HEK293 (cell line): ENCODE data around the gene TRIM46.

Source experiments
- AEBP2 ChIP-seq: fragments of 450-650 bp; formaldehyde crosslinking; IDR thresholded peaks from 2 replicates; pipeline ENCODE4 v1.5.1; 2016; ENCODE audit warnings: missing biosample characterization, missing genetic modification characterization, borderline replicate concordance
- CTCF ChIP-seq: fragments of 450-650 bp; formaldehyde crosslinking; IDR thresholded peaks from 2 replicates; pipeline ENCODE4 v1.5.1; 2016; ENCODE audit warnings: missing biosample characterization, missing genetic modification characterization
- HOXC10 ChIP-seq: sonication (generic); formaldehyde crosslinking; IDR thresholded peaks from 2 replicates; pipeline ENCODE4 v1.8.1; 2023; ENCODE audit warnings: mild to moderate bottlenecking, missing genetic modification reagents
- IKZF3 ChIP-seq: fragments of 450-650 bp; IDR thresholded peaks from 2 replicates; pipeline ENCODE4 v1.5.0; 2018; ENCODE audit warnings: missing biosample characterization, mild to moderate bottlenecking, missing genetic modification characterization, moderate library complexity
- KLF17 ChIP-seq: fragments of 450-650 bp; formaldehyde crosslinking; IDR thresholded peaks from 2 replicates; pipeline ENCODE4 v1.5.1; 2016; ENCODE audit warnings: missing biosample characterization, missing genetic modification characterization
- PATZ1 ChIP-seq: fragments of 450-650 bp; formaldehyde crosslinking; IDR thresholded peaks from 2 replicates; pipeline ENCODE4 v1.5.1; 2016; ENCODE audit warnings: missing biosample characterization, missing genetic modification characterization
- PRDM1 ChIP-seq: fragments of 450-650 bp; formaldehyde crosslinking; IDR thresholded peaks from 2 replicates; pipeline ENCODE4; 2016; ENCODE audit warnings: missing biosample characterization, missing genetic modification characterization
- PRDM4 ChIP-seq: fragments of 450-650 bp; formaldehyde crosslinking; IDR thresholded peaks from 2 replicates; pipeline ENCODE4 v1.5.1; 2017; ENCODE audit warnings: missing biosample characterization, missing genetic modification characterization
- RBAK ChIP-seq: fragments of 450-650 bp; formaldehyde crosslinking; IDR thresholded peaks from 2 replicates; pipeline ENCODE4 v1.5.1; 2016; ENCODE audit warnings: missing biosample characterization, missing genetic modification characterization
- SP7 ChIP-seq: fragments of 450-650 bp; formaldehyde crosslinking; IDR thresholded peaks from 2 replicates; pipeline ENCODE4 v1.5.1; 2016; ENCODE audit warnings: missing biosample characterization, missing genetic modification characterization
- ZBTB6 ChIP-seq: fragments of 450-650 bp; formaldehyde crosslinking; IDR thresholded peaks from 2 replicates; pipeline ENCODE4 v1.5.1; 2017; ENCODE audit warnings: missing biosample characterization, missing genetic modification characterization
- ZFHX2 ChIP-seq: fragments of 450-650 bp; formaldehyde crosslinking; conservative IDR thresholded peaks from 2 replicates; pipeline ENCODE4 v1.5.1; 2016; ENCODE audit warnings: missing biosample characterization, missing genetic modification characterization
- ZNF121 ChIP-seq: fragments of 450-650 bp; formaldehyde crosslinking; IDR thresholded peaks from 2 replicates; pipeline ENCODE4 v1.5.1; 2016; ENCODE audit warnings: missing biosample characterization, missing genetic modification characterization
- ZNF148 ChIP-seq: fragments of 450-650 bp; formaldehyde crosslinking; IDR thresholded peaks from 2 replicates; pipeline ENCODE4 v1.5.0; 2017; ENCODE audit warnings: missing biosample characterization, missing genetic modification characterization, borderline replicate concordance
- ZNF157 ChIP-seq: fragments of 450-650 bp; formaldehyde crosslinking; IDR thresholded peaks from 2 replicates; pipeline ENCODE4 v1.5.1; 2016; ENCODE audit warnings: missing biosample characterization, missing genetic modification characterization
- ZNF302 ChIP-seq: fragments of 450-650 bp; formaldehyde crosslinking; IDR thresholded peaks from 2 replicates; pipeline ENCODE4 v1.5.1; 2016; ENCODE audit warnings: missing biosample characterization, missing genetic modification characterization, low read depth
- ZNF335 ChIP-seq: fragments of 450-650 bp; formaldehyde crosslinking; conservative IDR thresholded peaks from 2 replicates; pipeline ENCODE4 v1.5.1; 2016; ENCODE audit warnings: missing biosample characterization, missing genetic modification characterization
- ZNF394 ChIP-seq: fragments of 450-650 bp; formaldehyde crosslinking; IDR thresholded peaks from 2 replicates; pipeline ENCODE4 v1.5.1; 2016; ENCODE audit warnings: missing biosample characterization, missing genetic modification characterization, mild to moderate bottlenecking, moderate library complexity, borderline replicate concordance
- ZNF398 ChIP-seq: fragments of 450-650 bp; formaldehyde crosslinking; IDR thresholded peaks from 2 replicates; pipeline ENCODE4 v1.5.1; 2017; ENCODE audit warnings: missing biosample characterization, missing genetic modification characterization
- ZNF530 ChIP-seq: fragments of 450-650 bp; formaldehyde crosslinking; IDR thresholded peaks from 2 replicates; pipeline ENCODE4 v1.5.1; 2016; ENCODE audit warnings: low read depth, missing biosample characterization, missing genetic modification characterization
- ZNF585B ChIP-seq: fragments of 450-650 bp; formaldehyde crosslinking; IDR thresholded peaks from 2 replicates; pipeline ENCODE4 v1.5.1; 2016; ENCODE audit warnings: missing biosample characterization, missing genetic modification characterization
- ZNF600 ChIP-seq: fragments of 450-650 bp; formaldehyde crosslinking; IDR thresholded peaks from 2 replicates; pipeline ENCODE4 v1.5.1; 2016; ENCODE audit warnings: missing biosample characterization, missing genetic modification characterization
- ZNF707 ChIP-seq: fragments of 450-650 bp; formaldehyde crosslinking; IDR thresholded peaks from 2 replicates; pipeline ENCODE4 v1.5.1; 2016; ENCODE audit warnings: missing biosample characterization, missing genetic modification characterization

The TRIM46 gene

GRCh38 chr1:155127967-155128754, 45.5 kb upstream of the TRIM46 start (continued):
- TF ChIP-seq ZNF398 (tag by site-specific recombination) (no peak), ZNF157 (tag by site-specific recombination) (no peak), ZNF394 (no peak), PRDM1 (tag by site-specific recombination) (0 out of 2 replicates have a peak, but pooled peaks have one; percentile 34), IKZF3 (tag by site-specific recombination) (no peak), ZNF600 (tag by site-specific recombination) (no peak; the same call in 1 of the 2 replicates), SP7 (tag by site-specific recombination) (no peak), PRDM4 (tag by site-specific recombination) (no peak), KLF17 (no peak), PATZ1 (0 out of 2 replicates have a peak, but pooled peaks have one; percentile 7), ZNF148 (tag by site-specific recombination) (no peak), ZNF121 (tag by site-specific recombination) (no peak), HOXC10 (CRISPR knock-in tag) (no peak), ZNF585B (tag by site-specific recombination) (no peak), ZBTB6 (tag by site-specific recombination) (no peak), ZNF335 (tag by site-specific recombination) (peak; percentile 16; the same call in 1 of the 2 replicates), ZNF302 (no peak), ZNF707 (tag by site-specific recombination) (no peak), ZNF530 (no peak), AEBP2 (tag by site-specific recombination) (no peak), CTCF (tag by site-specific recombination) (no peak), RBAK (no peak), ZFHX2 (tag by site-specific recombination) (no peak)
